Urinary bladder (tissue), 4 donors: Measurements from ENCODE around the gene NFYC. TPM values are rescaled to one million over a fixed set of nuclear protein-coding genes. Genes with fewer than 3 reads are reported as not detected.

Source experiments
- DNase-seq: peaks from one replicate; pipeline ENCODE4 v3.0.0-alpha.2; 2015; ENCODE audit errors: extremely low spot score
- H3K27ac ChIP-seq: one replicate; pipeline ENCODE4 v1.5.1; 2013; ENCODE audit warnings: low read depth, mild to moderate bottlenecking, moderate library complexity
- H3K36me3 ChIP-seq: one replicate; pipeline ENCODE4 v1.6.1; 2013; ENCODE audit warnings: mild to moderate bottlenecking, moderate library complexity; ENCODE audit not compliant: insufficient read depth
- H3K4me1 ChIP-seq: one replicate; pipeline ENCODE4 v1.6.1; 2013; ENCODE audit warnings: mild to moderate bottlenecking, moderate library complexity; ENCODE audit not compliant: insufficient read depth
- H3K4me3 ChIP-seq: one replicate; pipeline ENCODE4 v1.5.1; 2013; ENCODE audit warnings: low read depth, low read length
- WGBS: extraction: QIAGEN DNeasy Blood & Tissue Kit; methylation state at CpG from one replicate; pipeline ENCODE4 v1.1.7; 2013; 5-methylcytosine and 5-hydroxymethylcytosine counted together
- polyA plus RNA-seq: library from polyadenylated mRNA; stranded (reverse); fragments of 200-250 nt; gene quantifications from one replicate; pipeline ENCODE4 v1.2.3, GENCODE V29; 2013
- total RNA-seq: library from RNA; depleted of rRNA; stranded (reverse); fragments of >200 nt; gene quantifications from one replicate; pipeline ENCODE4 v1.2.3, GENCODE V29; 2014
- donor health status: healthy with polysubstance abuse.
- donor health status: healthy.

The NFYC gene
- total and polyA plus RNA-seq, 2 donors = 43.8 to 52.3 TPM

DNA sequence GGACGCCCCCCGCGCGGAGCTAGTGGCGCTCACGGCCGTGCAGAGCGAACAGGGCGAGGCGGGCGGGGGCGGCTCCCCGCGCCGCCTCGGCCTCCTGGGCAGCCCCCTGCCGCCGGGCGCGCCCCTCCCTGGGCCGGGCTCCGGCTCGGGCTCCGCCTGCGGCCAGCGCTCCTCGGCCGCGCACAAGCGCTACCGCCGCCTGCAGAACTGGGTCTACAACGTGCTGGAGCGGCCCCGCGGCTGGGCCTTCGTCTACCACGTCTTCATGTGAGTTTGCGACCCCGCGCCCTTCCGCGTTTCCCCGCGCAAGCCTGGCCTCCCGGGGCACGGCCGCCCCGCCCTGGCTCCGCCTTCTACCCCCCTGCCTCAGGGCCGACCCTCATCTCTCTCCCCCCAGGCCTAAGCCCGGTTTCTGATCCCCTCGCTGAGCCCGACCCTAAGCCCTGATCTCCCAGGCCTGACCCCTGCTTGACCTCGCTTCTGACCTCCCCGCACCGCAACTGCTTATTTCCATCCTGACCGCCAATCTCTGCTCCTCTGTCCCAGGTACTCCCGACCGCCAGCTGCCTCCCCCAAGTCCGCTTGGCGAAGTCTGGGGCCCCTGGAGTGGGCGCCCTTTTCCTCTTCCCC lies 92.8 kb downstream of the NFYC start:
- H3K36me3 ChIP-seq = no peaks in the 10 kb centered on the region
- H3K27ac ChIP-seq = no peak overlapping the region
- no peak for DNase-seq
- 14% methylated on average over 63 of the region's 63 CpGs for WGBS
- peak overlapping the region; percentile 66 for H3K4me3 ChIP-seq
- H3K4me1 ChIP-seq = peaks cover 2% of the 10 kb centered on the region

DNA sequence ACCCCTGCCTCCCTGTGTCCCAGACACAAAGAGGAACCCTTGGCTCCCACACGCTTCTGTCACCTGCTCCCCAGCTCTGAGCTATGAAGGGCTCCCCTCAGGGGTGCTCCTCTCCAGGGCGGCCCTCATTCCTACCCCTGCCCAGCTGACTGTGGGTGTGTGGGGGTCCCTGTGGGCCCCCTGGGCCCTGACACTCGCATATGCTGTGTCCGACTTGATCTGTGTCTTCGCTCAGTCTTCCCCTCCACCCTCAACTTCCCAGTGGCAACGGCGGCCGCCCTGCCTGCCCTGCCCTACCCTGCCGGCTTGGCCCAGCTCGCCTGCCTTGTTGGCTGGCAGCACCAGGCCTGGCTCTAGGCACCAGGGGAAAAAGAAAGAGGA lies 93.3 kb downstream of the NFYC start:
- Histone ChIP-seq H3K36me3 (no peaks in the 10 kb centered on the region), H3K27ac (no peak overlapping the region), H3K4me3 (no peak overlapping the region), H3K4me1 (peaks cover 2% of the 10 kb centered on the region)
- no peak for DNase-seq
- WGBS = 65% methylated on average over 10 of the region's 10 CpGs

DNA sequence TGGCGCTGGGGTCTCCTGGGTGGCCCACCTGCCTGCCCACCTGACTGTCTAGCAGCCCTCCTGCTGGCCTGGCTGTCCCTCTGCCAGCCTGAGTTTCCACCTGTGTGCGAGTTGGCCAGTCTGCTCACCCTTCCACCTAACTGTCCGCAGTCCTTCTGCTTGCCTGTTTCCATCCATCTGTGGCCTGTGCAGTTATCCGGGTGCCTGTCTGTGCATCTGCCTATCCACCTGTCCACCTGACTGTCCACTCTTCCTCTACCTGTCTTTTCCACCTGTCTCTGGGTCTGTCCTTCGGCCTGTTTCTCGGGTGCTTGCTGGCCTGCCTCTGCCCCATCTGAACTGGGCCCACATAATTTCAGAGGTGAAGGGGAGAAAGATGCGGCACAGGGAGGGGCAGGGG lies 93.9 kb downstream of the NFYC start:
- Histone ChIP-seq H3K4me1 (peaks cover 2% of the 10 kb centered on the region), H3K4me3 (no peak overlapping the region), H3K36me3 (no peaks in the 10 kb centered on the region), H3K27ac (no peak overlapping the region)
- WGBS = 94% methylated on average over 7 of the region's 7 CpGs
- DNase-seq = no peak

DNA sequence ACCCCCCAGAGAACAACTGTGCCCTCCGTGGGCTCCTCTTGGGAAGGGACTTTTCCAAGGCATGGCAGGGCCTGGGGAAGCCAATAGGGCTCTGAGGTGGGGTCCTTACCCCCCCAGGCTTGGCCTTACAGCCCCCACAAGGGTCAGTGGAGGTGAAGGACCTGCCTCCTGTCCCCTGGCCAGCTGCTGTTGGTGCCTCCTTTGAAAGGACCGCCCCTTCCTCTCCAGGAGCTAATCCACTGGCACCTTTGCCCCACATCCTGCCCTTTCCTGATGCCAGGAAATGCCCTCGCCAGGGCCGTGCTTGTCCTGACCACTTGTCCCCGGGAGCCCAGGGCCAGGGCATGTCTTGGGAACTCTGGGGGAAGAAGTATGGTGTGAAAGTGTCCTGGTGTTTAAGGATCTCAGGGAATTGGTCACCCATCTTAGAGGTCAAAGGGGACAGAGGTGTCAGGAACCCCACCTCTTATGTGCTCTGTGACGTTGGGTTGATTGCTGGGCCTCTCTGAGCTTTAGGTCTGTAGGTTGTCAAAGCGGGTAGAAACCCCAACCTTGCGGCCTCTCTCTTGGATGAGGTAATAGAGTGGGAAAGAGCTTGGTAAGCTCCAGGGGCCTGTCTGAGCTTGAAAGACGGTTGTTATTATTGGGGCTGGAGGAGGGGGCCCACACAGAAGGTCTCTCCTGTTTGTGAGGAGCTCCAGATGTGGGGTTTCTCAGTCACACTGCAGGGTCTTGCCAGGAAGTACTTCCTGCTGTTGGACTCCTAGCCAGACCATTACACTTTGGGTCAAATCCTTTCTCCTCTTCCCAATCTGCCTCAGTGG lies 94.9 kb downstream of the NFYC start:
- 72% methylated on average over 9 of the region's 9 CpGs for WGBS
- peaks cover 2% of the 10 kb centered on the region for H3K4me1 ChIP-seq
- no peaks in the 10 kb centered on the region for H3K36me3 ChIP-seq
- no peak overlapping the region for H3K4me3 ChIP-seq
- no peak for DNase-seq
- H3K27ac ChIP-seq = no peak overlapping the region

DNA sequence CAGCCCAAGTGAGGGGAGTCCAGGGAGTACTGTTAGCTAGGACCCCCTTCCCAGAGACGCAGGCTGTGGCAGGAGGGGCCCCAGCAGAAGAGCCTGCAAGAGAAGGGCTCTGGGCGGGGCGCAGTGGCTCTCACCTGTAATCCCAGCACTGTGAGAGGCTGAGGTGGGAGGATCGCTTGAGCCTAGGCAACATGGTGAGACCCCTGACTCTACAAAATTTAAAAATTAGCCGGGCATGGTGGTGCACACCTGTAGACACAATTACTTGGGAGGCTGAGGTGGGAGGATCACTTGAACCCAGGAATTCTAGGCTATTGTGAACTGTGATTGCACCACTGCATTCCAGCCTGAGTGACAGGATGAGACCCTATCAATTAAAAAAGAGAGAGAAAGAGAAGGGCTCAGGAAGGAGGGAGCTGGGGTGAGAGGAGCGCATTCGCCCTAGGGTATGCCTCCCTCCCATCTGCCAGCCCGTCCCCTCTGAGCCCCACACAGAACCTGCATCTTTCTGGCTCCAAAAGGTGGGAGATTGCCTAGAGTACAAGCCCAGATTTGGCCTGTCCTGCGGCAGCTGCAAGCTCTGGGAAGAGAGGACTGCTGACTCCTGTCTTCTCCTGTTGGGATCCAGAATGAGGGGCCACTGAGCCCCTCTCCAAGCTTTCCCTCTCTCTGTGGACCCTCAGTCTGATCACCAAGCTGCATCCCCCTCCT lies 95.6 kb downstream of the NFYC start:
- 81% methylated on average over 9 of the region's 9 CpGs for WGBS
- Histone ChIP-seq H3K27ac (no peak overlapping the region), H3K36me3 (no peaks in the 10 kb centered on the region), H3K4me1 (peaks cover 2% of the 10 kb centered on the region), H3K4me3 (no peak overlapping the region)
- no peak for DNase-seq

DNA sequence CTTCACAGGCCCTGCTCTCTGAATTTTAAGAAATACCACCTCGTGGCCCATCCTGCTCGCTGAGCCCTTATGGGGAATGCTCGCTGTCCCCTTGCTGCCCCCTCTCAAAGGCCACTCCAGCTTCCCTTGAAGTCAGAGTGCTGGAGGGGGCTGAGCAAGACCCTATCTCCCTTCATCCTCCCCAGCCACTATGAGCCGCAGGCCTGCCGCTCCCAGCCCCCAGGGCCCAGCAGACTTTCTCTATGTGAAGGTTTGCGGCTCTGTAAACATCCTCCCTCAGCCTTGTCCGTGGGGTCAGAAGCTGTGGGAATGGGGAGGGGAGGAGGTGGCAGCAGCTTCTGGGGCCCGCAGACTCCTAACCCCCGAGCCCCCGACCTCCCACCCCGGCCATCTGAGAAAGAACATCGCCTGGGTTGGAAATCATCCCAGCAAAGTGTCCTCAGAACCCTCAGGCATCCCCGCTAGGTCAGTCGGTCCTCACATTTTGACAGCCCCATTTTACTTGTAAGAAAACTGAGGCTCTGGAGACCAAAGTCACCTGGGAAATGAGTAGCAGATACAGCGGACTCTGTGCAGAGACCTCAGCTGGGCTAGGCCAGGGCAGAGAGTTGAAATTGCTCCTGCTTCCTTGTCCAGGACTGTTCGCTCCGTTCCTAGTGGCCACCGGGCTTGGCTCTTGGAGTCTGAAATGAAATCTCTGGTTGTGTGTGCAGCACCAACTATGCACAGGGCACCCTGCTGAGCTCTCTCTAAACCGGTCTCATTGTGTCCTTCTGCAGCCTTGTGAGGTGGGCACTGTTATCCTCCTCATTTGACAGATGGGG lies 96.4 kb downstream of the NFYC start:
- no peak overlapping the region for H3K4me3 ChIP-seq
- 68% methylated on average over 19 of the region's 19 CpGs for WGBS
- H3K27ac ChIP-seq = no peak overlapping the region
- peaks cover 2% of the 10 kb centered on the region for H3K4me1 ChIP-seq
- no peak for DNase-seq
- no peaks in the 10 kb centered on the region for H3K36me3 ChIP-seq

DNA sequence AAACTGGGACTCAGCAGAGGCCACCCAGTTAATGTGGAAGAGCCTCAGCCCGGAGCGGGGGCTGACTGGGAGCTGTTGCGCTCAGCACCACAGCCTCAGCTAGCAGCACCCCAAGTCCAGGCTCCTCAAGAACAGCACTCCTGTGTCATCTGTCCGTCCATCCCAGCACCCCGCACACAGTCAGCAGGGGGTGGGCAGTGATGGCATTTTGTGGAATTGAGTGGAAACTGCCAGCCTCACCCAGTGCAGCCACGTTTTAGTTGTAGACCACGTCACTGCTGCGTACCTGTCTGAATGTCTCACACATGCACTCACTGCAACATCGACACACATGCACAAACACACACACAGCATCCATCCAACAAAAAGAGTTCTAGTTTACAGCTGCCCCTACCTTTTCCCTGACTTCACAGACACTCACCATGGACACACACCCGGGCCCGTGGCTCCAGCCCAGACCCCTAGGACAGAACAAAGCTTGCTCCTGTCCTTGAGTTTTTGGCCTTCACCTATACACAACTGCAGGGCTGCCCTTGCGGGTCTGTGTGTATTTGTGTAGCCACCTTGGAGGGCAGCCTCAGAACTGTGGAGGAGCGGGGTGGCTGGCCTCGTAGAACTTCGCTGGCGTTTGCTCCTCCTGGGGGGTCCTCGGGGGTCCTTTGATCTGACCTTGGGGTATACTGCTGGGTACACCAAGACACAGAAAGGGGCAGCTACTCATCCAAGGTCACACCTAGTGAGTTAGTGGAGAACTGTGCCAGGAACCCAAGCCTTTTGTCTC lies 97.2 kb downstream of the NFYC start:
- DNase-seq = no peak
- H3K27ac ChIP-seq = no peak overlapping the region
- WGBS = 91% methylated on average over 17 of the region's 17 CpGs
- no peaks in the 10 kb centered on the region for H3K36me3 ChIP-seq
- no peak overlapping the region for H3K4me3 ChIP-seq
- no peaks in the 10 kb centered on the region for H3K4me1 ChIP-seq

DNA sequence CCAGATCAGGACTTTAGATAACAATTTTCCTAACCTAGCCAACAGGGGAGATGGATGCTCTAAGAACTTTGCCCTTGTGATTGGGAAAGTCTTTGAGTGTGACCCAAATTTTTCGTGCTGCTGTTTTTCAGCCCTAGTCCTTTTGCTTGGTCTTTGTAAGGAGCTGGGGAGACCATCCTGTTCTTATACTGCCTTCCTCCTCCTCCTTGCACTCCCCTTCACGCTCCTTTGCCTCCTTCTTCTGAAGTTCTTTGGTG lies 97.8 kb downstream of the NFYC start:
- no peaks in the 10 kb centered on the region for H3K4me1 ChIP-seq
- H3K27ac ChIP-seq = no peak overlapping the region
- no peak overlapping the region for H3K4me3 ChIP-seq
- H3K36me3 ChIP-seq = no peaks in the 10 kb centered on the region
- WGBS = 80% methylated on average over 2 of the region's 2 CpGs
- DNase-seq = no peak

DNA sequence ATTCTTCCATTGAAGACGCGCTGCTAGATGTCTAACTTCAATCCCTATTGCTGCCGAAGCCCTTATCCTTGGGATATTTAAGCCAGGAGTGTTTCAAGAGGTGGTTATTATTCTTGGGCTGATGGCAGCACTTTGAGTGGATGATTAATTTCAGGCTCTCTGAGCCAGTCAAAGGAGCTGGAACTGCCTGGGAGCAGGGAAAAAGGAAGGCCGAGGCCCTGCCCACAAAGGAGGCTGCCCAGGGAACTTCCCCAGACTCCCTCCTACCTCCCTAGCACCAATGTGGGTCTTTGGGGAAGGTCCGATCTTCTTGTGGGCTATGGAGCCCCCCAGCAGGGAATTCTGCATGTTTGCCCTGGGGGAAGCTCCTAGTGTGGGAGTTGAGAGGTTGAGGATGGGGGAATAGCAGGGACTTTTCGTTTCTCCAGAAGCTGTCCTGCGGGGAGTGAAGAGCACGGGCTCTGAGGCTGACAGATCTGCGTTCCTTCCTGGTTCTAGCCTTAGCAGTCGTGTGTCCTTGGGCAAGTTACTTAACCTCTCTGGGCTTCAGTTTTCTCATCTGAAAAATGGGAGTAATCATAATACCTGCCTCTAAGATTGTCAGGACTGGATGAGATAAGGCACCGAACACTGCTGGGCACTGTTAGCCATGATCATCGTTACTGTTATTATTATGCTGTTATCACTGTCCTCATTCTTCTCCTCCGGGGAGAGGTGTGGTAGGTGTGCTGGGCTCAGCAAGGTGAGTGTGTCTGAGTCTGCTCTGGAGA lies 98.3 kb downstream of the NFYC start:
- no peak for DNase-seq
- no peaks in the 10 kb centered on the region for H3K36me3 ChIP-seq
- H3K27ac ChIP-seq = no peak overlapping the region
- no peaks in the 10 kb centered on the region for H3K4me1 ChIP-seq
- no peak overlapping the region for H3K4me3 ChIP-seq
- 83% methylated on average over 13 of the region's 13 CpGs for WGBS

DNA sequence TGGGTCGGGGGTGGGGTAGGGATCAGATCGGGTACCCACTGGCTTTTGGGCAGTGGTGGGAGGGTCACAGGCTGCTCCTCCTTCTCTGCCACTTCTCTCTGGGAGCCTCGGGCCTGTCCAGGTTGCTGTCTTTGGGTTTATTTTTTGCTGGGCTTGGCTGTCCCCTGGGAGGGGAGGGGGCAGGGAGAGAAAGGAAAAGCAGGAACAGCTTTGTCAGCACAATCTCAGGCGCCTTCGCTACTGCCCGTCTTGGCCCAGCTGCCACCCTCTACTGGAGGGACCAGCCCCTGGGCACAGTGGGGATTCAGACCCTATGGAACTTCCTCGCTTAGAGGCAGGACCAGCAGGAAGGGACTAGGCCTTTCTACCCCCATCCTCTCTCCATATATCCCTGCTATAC lies 100.5 kb downstream of the NFYC start:
- Histone ChIP-seq H3K27ac (no peak overlapping the region), H3K36me3 (no peaks in the 10 kb centered on the region), H3K4me1 (no peaks in the 10 kb centered on the region), H3K4me3 (no peak overlapping the region)
- no peak for DNase-seq
- WGBS = 64% methylated on average over 7 of the region's 7 CpGs

DNA sequence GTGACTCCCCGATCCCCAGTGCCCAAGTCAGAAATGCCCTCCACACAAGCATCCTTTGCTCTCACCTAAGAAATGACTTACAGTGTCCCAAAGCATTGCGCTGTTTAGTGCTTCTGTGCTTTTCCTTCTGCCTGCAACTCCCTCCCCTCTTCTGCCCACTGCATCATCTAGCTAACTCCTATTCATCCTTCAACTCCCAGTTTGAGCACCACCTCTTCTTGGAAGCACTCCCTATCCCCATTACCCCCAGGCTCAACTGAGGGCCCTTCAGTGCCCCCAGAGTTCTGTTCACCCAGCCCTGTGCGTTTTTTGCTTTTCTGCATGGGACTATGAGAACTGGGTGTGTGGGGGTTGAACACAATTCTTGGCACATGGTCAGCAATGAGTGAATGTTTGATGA lies 102.1 kb downstream of the NFYC start:
- Histone ChIP-seq H3K27ac (no peak overlapping the region), H3K4me3 (no peak overlapping the region), H3K36me3 (no peaks in the 10 kb centered on the region), H3K4me1 (no peaks in the 10 kb centered on the region)
- no peak for DNase-seq
- 88% methylated on average over 3 of the region's 3 CpGs for WGBS

DNA sequence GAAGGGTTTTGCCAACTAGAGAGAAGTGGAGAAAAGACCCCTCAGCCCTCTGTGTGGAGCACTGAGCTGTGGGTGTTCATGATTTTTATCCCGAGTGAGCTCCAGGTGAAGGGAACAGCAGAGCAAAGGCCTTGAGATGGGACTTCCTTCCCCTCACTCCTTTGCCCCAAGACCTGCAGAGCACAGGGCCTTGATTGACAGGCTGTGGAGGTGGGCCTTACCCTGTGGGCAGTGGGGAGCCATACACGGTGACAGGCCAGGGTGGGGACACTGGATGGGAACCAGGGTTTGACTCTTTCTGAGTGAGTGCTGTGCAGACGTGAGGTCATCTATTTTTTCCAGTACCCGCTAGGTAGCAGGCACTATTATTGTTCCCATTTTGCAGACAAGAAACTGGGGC lies 102.5 kb downstream of the NFYC start:
- H3K4me1 ChIP-seq = no peaks in the 10 kb centered on the region
- WGBS = 90% methylated on average over 4 of the region's 4 CpGs

More for the DNA sequence above, 102.5 kb downstream of the NFYC start:
- Histone ChIP-seq H3K36me3 (no peaks in the 10 kb centered on the region), H3K27ac (no peak overlapping the region), H3K4me3 (no peak overlapping the region)
- DNase-seq = no peak
